Kidney (tissue), 14 donors: Measurements from ENCODE around the gene GUK1. TPM values are rescaled to one million over a fixed set of nuclear protein-coding genes. Genes with fewer than 3 reads are reported as not detected.

Source experiments
- DNase-seq, 5 donors: peaks; one replicate each; pipeline ENCODE4 v3.0.0-alpha.2; 2013 to 2020
- FAIRE-seq: peaks from 2 replicates; lab custom pipeline; 2012; peaks lifted over from hg19 to GRCh38; lab: Jason Lieb, UNC
- H3K27ac ChIP-seq, 2 donors: one replicate each; pipeline ENCODE4 v1.7.0; 2013; ENCODE audit warnings: low read depth in 2 of 2, low read length in 2 of 2, inconsistent platforms in 1 of 2
- H3K27me3 ChIP-seq: one replicate; pipeline ENCODE4 v1.7.1; 2013; ENCODE audit warnings: low read length, inconsistent platforms; ENCODE audit not compliant: control insufficient read depth, insufficient read depth
- H3K36me3 ChIP-seq, 3 donors: one replicate each; pipeline versions ENCODE4 v1.7.0 to v1.7.1; 2013; ENCODE audit warnings: low read length in 3 of 3, control low read depth in 1 of 3, inconsistent platforms in 1 of 3; ENCODE audit not compliant: insufficient read depth in 3 of 3, control insufficient read depth in 2 of 3
- H3K4me1 ChIP-seq, 3 donors: one replicate each; pipeline versions ENCODE4 v1.7.0 to v1.7.1; 2013; ENCODE audit warnings: low read length in 3 of 3, inconsistent platforms in 1 of 3, low read depth in 1 of 3; ENCODE audit not compliant: control insufficient read depth in 2 of 3, insufficient read depth in 2 of 3
- H3K4me3 ChIP-seq, 3 donors: one replicate each; pipeline versions ENCODE4 v1.7.0 to v1.8.1; 2013; ENCODE audit warnings: low read length in 3 of 3, control low read depth in 1 of 3, inconsistent platforms in 1 of 3
- H3K9ac ChIP-seq, 3 donors: one replicate each; pipeline versions ENCODE4 v1.7.0 to v1.7.1; 2013; ENCODE audit warnings: low read length in 3 of 3, control low read depth in 1 of 3, inconsistent platforms in 1 of 3
- H3K9me3 ChIP-seq, 3 donors: one replicate each; pipeline versions ENCODE4 v1.7.0 to v1.7.1; 2013; ENCODE audit warnings: low read length in 3 of 3, control low read depth in 1 of 3, inconsistent platforms in 1 of 3; ENCODE audit not compliant: control insufficient read depth in 2 of 3, insufficient read depth in 1 of 3
- intact Hi-C: fragments of 100-400 bp; cut with DNase I; formaldehyde crosslinking; loops from one replicate; pipeline ENCODE4 v1.11.1; 2022
- polyA plus RNA-seq: library from polyadenylated mRNA; stranded (reverse); fragments of 350-450 nt; fragmentation: Illumina TruSeq; extraction: RNeasy Lipid Tissue Mini Kit (QIAGEN cat#74804); gene quantifications from one replicate; pipeline ENCODE4 v1.2.3, GENCODE V29; 2014; ENCODE audit warnings: low read depth, low replicate concordance; ENCODE audit not compliant: insufficient read depth
- total RNA-seq: library from RNA; stranded (reverse); fragmentation: NEBNext Ultra II Directional; extraction: Animal tissue kit (Norgen Biotek cat#: 25700); gene quantifications from one replicate; pipeline ENCODE4 v1.2.1, GENCODE V29; 2021
- TF ChIP-seq, protein P1 (sequence below): IDR thresholded peaks from 3 replicates; pipeline ENCODE4 v1.5.1; 2012; ENCODE audit warnings: mild to moderate bottlenecking, moderate library complexity, borderline replicate concordance; ENCODE audit not compliant: insufficient read depth; ENCODE audit errors: extremely low read depth
- donor health status: control.
- donor health status: control.
- donor health status: control.
- donor health status: control.
- donor health status: control.
- donor health status: DM: yes; HTN: yes; CAD: no.
- donor health status: Normal renal cell carcinoma (clear cell type).

GUK1 gene
- total and polyA plus RNA-seq, 2 donors from 2014 or later = 221 to 410 TPM

GRCh38 chr1:228154021-228154669 lies 14.1 kb downstream of the GUK1 start:
- DNase-seq (peak in 1 of 5 donors; percentile 32), FAIRE-seq (no peak)
- Histone ChIP-seq H3K27ac (no peak overlapping the region), H3K4me3 (no peak overlapping the region), H3K9ac (no peak overlapping the region), H3K9me3 (no peaks in the 10 kb centered on the region), H3K36me3 (no peaks in the 10 kb centered on the region), H3K4me1 (peaks cover 0 to 25% (median 2%) of the 10 kb centered on the region in 3 donors), H3K27me3 (peaks cover 5% of the 10 kb centered on the region)
- TF ChIP-seq, protein P1, sequence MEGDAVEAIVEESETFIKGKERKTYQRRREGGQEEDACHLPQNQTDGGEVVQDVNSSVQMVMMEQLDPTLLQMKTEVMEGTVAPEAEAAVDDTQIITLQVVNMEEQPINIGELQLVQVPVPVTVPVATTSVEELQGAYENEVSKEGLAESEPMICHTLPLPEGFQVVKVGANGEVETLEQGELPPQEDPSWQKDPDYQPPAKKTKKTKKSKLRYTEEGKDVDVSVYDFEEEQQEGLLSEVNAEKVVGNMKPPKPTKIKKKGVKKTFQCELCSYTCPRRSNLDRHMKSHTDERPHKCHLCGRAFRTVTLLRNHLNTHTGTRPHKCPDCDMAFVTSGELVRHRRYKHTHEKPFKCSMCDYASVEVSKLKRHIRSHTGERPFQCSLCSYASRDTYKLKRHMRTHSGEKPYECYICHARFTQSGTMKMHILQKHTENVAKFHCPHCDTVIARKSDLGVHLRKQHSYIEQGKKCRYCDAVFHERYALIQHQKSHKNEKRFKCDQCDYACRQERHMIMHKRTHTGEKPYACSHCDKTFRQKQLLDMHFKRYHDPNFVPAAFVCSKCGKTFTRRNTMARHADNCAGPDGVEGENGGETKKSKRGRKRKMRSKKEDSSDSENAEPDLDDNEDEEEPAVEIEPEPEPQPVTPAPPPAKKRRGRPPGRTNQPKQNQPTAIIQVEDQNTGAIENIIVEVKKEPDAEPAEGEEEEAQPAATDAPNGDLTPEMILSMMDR = no peak
- intact Hi-C loops = no loop called here

DNA sequence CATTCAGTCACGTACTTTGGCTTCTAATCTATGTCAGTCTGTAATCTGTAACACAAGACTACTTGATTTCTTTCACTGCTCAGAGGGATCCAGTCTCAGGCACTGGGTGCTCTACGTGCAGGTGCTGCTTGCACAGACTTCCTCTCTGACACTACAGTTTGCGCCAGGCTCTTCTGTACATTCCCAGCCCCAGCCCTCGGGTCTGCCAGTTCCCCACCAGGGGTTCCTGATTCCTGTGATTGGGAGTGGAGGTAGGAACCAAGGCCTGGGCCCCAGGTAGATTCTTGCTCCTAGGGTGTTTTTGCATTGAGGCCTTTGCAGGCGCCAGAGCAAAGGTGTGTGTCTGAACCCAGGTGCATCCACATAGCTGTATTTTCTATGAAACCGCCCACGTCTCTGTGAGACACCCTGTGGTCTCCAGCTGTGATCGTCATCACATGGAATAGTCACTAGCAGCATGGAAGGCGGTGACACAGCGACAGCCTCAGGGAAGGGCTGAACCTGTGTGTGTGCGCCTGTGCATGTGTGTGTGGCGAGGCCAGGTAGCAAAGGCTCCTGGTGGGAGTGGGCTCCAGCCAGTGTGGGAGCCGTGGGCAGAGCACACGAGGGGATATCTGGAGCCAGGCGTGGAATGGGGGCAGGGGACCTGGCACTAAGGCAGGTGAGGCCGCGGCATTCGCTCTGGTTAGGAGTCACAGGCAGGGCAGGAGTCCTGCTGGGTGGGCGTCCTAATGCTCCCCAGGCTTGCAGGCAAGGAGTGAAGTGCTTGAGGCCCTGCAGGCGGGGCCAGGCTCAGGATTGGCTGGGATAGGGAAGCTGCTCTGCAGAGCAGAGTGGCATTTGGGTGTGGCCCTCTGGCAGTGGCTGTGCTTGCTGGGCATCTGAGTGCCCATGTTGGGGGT lies 14.8 kb downstream of the GUK1 start:
- H3K27ac ChIP-seq = no peak overlapping the region
- intact Hi-C loops = no loop called here
- FAIRE-seq (no peak), DNase-seq (peak in 1 of 5 donors; percentile 67)
- H3K9me3 ChIP-seq = no peaks in the 10 kb centered on the region
- H3K4me3 ChIP-seq = no peak overlapping the region
- peaks cover 0 to 20% (median 0%) of the 10 kb centered on the region in 3 donors for H3K4me1 ChIP-seq
- peaks cover 7% of the 10 kb centered on the region for H3K27me3 ChIP-seq
- TF ChIP-seq, protein P1 = no peak
- H3K36me3 ChIP-seq = no peaks in the 10 kb centered on the region
- H3K9ac ChIP-seq = no peak overlapping the region

- H3K9me3 ChIP-seq = no peaks in the 10 kb centered on the region
- no peak overlapping the region for H3K27ac ChIP-seq
- H3K27me3 ChIP-seq = peaks cover 7% of the 10 kb centered on the region
- H3K4me3 ChIP-seq = no peak overlapping the region
- FAIRE-seq = no peak
- peak in 2 of 5 donors; percentile 22 to 50 for DNase-seq
- H3K36me3 ChIP-seq = no peaks in the 10 kb centered on the region
- peaks cover 0 to 12% (median 0%) of the 10 kb centered on the region in 3 donors for H3K4me1 ChIP-seq
- H3K9ac ChIP-seq = no peak overlapping the region
- TF ChIP-seq, protein P1 = no peak
- intact Hi-C loops = no loop called here
Measured at GRCh38 chr1:228155596-228156514, 15.8 kb downstream of the GUK1 start.
